AG10803 (cell line): Measurements from ENCODE around the gene NKAIN1.

Source experiments
- DNase-seq: peaks from one replicate; pipeline ENCODE4 v3.0.0; 2010; ENCODE audit warnings: low read depth
- H3K4me3 ChIP-seq: 2 replicates; pipeline ENCODE4 v1.5.1; 2011; ENCODE audit warnings: mild to moderate bottlenecking, low read length, control low read depth
- CTCF ChIP-seq: conservative IDR thresholded peaks from 2 replicates; pipeline ENCODE4 v1.5.1; 2011; ENCODE audit warnings: mild to moderate bottlenecking, low read length, control low read depth, inconsistent platforms

The NKAIN1 gene

DNA sequence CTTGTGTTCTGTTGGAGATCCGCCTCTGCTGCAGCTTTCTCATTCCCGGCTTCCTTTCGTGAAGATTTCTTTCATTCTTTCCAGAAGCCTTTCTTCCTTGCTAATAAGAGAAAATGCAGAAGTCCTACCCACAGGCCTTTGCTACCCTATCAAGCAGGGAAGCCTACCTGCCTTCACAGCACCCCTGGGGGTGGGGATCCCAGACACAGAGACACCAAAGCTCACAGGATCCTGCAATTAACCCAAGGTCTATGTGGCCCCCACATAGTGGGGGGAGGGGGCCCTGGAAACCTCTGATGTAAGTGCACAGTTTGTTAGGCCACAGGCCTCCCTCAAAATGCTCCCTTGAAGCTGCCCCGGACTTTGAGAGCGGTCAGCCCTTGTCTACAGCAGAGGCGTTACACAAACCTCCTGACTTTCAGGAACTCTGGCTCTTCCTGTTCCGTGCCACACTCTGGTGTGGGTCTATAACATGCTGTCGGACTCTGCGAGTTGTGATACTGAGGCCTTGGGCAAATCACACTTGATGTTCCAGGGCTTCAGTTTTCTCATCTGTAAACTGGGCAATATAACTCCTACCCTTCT, 31.2 kb downstream of the NKAIN1 start:
- no peak overlapping the region for H3K4me3 ChIP-seq
- no peak for DNase-seq
- TF ChIP-seq CTCF: no peak

- H3K4me3 ChIP-seq: no peak overlapping the region
- TF ChIP-seq CTCF: no peak
- DNase-seq: no peak
Observed at GRCh38 chr1:31207569-31207968, 32.1 kb downstream of the NKAIN1 start.

DNA sequence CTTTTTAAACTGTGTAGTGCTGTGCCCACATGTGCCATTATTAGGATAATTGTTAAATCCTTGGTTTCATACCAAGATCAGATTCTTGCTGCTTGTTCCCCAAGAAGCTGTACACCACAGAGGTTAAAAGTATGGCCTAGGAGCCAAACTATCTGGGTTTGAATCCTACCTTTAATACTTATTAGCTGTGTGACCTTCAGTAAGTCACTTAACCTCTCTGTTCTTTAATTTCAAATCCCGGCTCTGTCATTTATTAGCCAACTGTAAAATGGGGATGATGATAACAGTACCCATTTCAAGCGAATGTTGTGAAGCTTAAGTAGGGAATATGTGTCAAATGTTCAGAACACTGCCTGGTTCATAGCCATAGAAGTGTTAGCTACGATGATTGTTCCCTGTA, 32.6 kb downstream of the NKAIN1 start:
- no peak for TF ChIP-seq CTCF
- no peak for DNase-seq
- no peak overlapping the region for H3K4me3 ChIP-seq

DNA sequence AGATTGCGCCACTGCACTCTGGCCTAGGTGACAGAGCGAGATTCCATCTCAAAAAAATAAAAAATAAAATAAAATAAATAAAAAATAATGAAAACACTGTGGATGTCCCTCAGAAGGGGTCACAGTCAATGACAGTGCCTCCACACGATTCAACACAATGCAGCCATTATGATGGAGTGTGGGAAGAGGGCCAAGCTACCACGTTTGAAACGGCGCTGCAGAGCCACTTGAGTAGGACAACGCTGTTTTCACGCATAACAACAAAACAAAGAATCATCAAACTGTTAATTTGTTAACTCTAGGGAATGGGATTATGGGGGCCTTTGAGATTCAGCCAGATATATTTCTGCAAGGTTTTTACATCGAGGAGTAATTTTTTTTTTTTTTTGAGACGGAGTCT, 36.5 kb downstream of the NKAIN1 start:
- no peak for DNase-seq
- no peak overlapping the region for H3K4me3 ChIP-seq
- TF ChIP-seq CTCF: no peak

DNA sequence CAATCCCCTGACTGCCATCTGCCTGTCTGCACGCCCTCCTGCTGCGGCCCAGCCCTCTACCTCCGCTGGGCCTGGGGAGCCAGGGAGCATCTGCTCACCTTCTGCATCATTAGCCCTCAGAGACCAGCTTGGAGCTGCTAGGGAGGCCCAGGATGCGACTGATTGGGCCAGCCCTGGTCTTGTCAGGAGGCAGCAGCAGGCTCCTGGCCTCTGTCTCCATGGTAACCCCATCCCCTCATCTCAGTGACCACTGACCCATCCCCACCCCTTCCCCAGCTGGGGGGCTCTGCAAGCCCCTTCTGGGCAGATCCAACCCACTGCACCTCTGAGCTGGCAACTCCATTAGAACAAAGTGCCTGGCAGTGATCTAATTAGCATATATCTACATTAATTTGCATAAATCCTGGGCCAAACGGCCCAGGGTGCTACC, 37.7 kb downstream of the NKAIN1 start:
- DNase-seq: no peak
- TF ChIP-seq CTCF: no peak
- no peak overlapping the region for H3K4me3 ChIP-seq

GRCh38 chr1:31199949-31200348, 39.7 kb downstream of the NKAIN1 start:
- H3K4me3 ChIP-seq: no peak overlapping the region
- no peak for DNase-seq
- TF ChIP-seq CTCF: no peak

- no peak overlapping the region for H3K4me3 ChIP-seq
- TF ChIP-seq CTCF: no peak
- no peak for DNase-seq
Observed at GRCh38 chr1:31199236-31199790, 40.4 kb downstream of the NKAIN1 start.
